Activated CD4-positive, CD25-positive, alpha-beta regulatory T cell treated with anti-CD3 and anti-CD28 coated beads, Interleukin-2, amount 50 U/mL, for 24 hours (primary cell): ENCODE measurements around the gene ZNF672.

ENCODE experiments used
- ATAC-seq, 2 donors: fragments of 150-1000 bp; cut with Tn5 transposase; one replicate each; pipeline ENCODE4 v1.10.0; 2021; ENCODE audit warnings: mild to moderate bottlenecking in 1 of 2, moderate library complexity in 1 of 2

ZNF672 gene

GRCh38 chr1:248837045-248837780 lies 811 bp upstream of the ZNF672 start:
- no peak for ATAC-seq

GRCh38 chr1:248838357-248839167 lies 538 bp downstream of the ZNF672 start:
- peak; percentile 64 to 69 for ATAC-seq

GRCh38 chr1:248839168-248839555 lies 1.1 kb downstream of the ZNF672 start:
- no peak for ATAC-seq

GRCh38 chr1:248840946-248841345 lies 2.9 kb downstream of the ZNF672 start:
- no peak for ATAC-seq

GRCh38 chr1:248841702-248842395 lies 3.8 kb downstream of the ZNF672 start:
- no peak for ATAC-seq

GRCh38 chr1:248842781-248843331 lies 4.8 kb downstream of the ZNF672 start:
- no peak for ATAC-seq

GRCh38 chr1:248843687-248844086 lies 5.7 kb downstream of the ZNF672 start:
- no peak for ATAC-seq

- no peak for ATAC-seq
Observed at GRCh38 chr1:248844526-248844925, 6.5 kb downstream of the ZNF672 start.

- no peak for ATAC-seq
Observed at GRCh38 chr1:248847181-248847955, 9.3 kb downstream of the ZNF672 start.

- ATAC-seq: no peak
Observed at GRCh38 chr1:248847956-248848561, 10.0 kb downstream of the ZNF672 start.

GRCh38 chr1:248848602-248849001 lies 10.6 kb downstream of the ZNF672 start:
- ATAC-seq: no peak

- ATAC-seq: no peak
Observed at GRCh38 chr1:248849152-248849551, 11.1 kb downstream of the ZNF672 start.

- ATAC-seq: no peak
Observed at GRCh38 chr1:248849637-248850036, 11.6 kb downstream of the ZNF672 start.

GRCh38 chr1:248850124-248850523 lies 12.1 kb downstream of the ZNF672 start:
- ATAC-seq: no peak

GRCh38 chr1:248850536-248851251 lies 12.7 kb downstream of the ZNF672 start:
- ATAC-seq: no peak

GRCh38 chr1:248851390-248851789 lies 13.4 kb downstream of the ZNF672 start:
- ATAC-seq: no peak

GRCh38 chr1:248852481-248853405 lies 14.7 kb downstream of the ZNF672 start:
- ATAC-seq: no peak

GRCh38 chr1:248853663-248854375 lies 15.8 kb downstream of the ZNF672 start:
- ATAC-seq: no peak

- no peak for ATAC-seq
Observed at GRCh38 chr1:248855580-248855979, 17.6 kb downstream of the ZNF672 start.
